IMR-90 (cell line): Measurements from ENCODE around the gene MAGI2. TPM values are rescaled to one million over a fixed set of nuclear protein-coding genes. Genes with fewer than 3 reads are reported as not detected.

Experiments
- ATAC-seq: fragments of 200-7000 bp; cut with Tn5 transposase; 2 replicates; pipeline ENCODE4 v1.9.1; 2020; ENCODE audit warnings: low read depth, mild to moderate bottlenecking, moderate library complexity
- BruUV-seq: library from RNA; stranded (reverse); fragments of 400-500 nt; replicated peaks from 2 replicates; lab custom pipeline; 2021; lab: Mats Ljungman, UMichigan
- CTCF ChIA-PET: fragments of 300-600 bp; formaldehyde crosslinking; extraction: SDS; loops from one replicate; lab custom pipeline; 2021; ENCODE audit warnings: antibody characterized with exemption; lab: Yijun Ruan, JAX
- POLR2A ChIA-PET: fragments of 300-600 bp; sonication (Branson Sonifier 250); formaldehyde crosslinking; loops from one replicate; lab custom pipeline; 2022; ENCODE audit warnings: antibody characterized with exemption; ENCODE audit not compliant: unreplicated experiment; lab: Charles Lee
- DNase-seq: peaks from one replicate; pipeline ENCODE4 v3.0.0; 2013
- H2AFZ ChIP-seq: replicated peaks from 2 replicates; pipeline ENCODE3; 2013; ENCODE audit warnings: low read length, mild to moderate bottlenecking; ENCODE audit not compliant: poor library complexity
- H2AK5ac ChIP-seq: 2 replicates; pipeline ENCODE4 v1.6.1; 2013; ENCODE audit warnings: low read depth, low read length, inconsistent platforms
- H2AK9ac ChIP-seq: replicated peaks from 2 replicates; pipeline ENCODE3; 2013; ENCODE audit warnings: mild to moderate bottlenecking, low read depth, low read length, moderate library complexity; ENCODE audit not compliant: poor library complexity
- H2BK120ac ChIP-seq: 2 replicates; pipeline ENCODE4 v1.6.1; 2013; ENCODE audit warnings: low read depth, low read length, inconsistent platforms
- H2BK15ac ChIP-seq: 3 replicates; pipeline ENCODE4 v1.6.1; 2013; ENCODE audit warnings: low read depth, low read length, inconsistent platforms
- H2BK20ac ChIP-seq: 2 replicates; pipeline ENCODE4 v1.6.1; 2013; ENCODE audit warnings: low read depth, mild to moderate bottlenecking, inconsistent platforms, low read length, moderate library complexity
- H2BK5ac ChIP-seq: 2 replicates; pipeline ENCODE4 v1.6.1; 2013; ENCODE audit warnings: mild to moderate bottlenecking, low read depth, low read length, inconsistent platforms; ENCODE audit not compliant: poor library complexity, severe bottlenecking
- H3K14ac ChIP-seq: replicated peaks from 2 replicates; pipeline ENCODE4 v1.6.1; 2013; ENCODE audit warnings: low read depth, low read length, inconsistent platforms
- H3K18ac ChIP-seq: 2 replicates; pipeline ENCODE4 v1.6.1; 2013; ENCODE audit warnings: low read depth, low read length, control low read depth
- H3K23ac ChIP-seq: 2 replicates; pipeline ENCODE4 v1.6.1; 2013; ENCODE audit warnings: low read depth, low read length, inconsistent platforms
- H3K27ac ChIP-seq: 2 replicates; pipeline ENCODE4 v1.5.1; 2013; ENCODE audit warnings: mild to moderate bottlenecking, control low read depth, low read length; ENCODE audit not compliant: insufficient read depth
- H3K27me3 ChIP-seq: 2 replicates; pipeline ENCODE4 v1.6.1; 2013; ENCODE audit warnings: low read length; ENCODE audit not compliant: control insufficient read depth, insufficient read depth
- H3K36me3 ChIP-seq: 2 replicates; pipeline ENCODE4 v1.6.1; 2013; ENCODE audit warnings: low read length, mixed read lengths; ENCODE audit not compliant: control insufficient read depth, insufficient read depth
- H3K4ac ChIP-seq: 2 replicates; pipeline ENCODE4 v1.6.1; 2013; ENCODE audit warnings: low read depth, low read length, inconsistent platforms
- H3K4me1 ChIP-seq: 2 replicates; pipeline ENCODE4 v1.6.1; 2013; ENCODE audit warnings: low read length, mixed read lengths; ENCODE audit not compliant: control insufficient read depth, insufficient read depth
- H3K4me2 ChIP-seq: 2 replicates; pipeline ENCODE4 v1.6.1; 2013; ENCODE audit warnings: low read depth, mild to moderate bottlenecking, control low read depth, low read length, moderate library complexity
- H3K4me3 ChIP-seq: 2 replicates; pipeline ENCODE4 v1.5.1; 2013; ENCODE audit warnings: low read depth, mild to moderate bottlenecking, control low read depth, low read length, moderate library complexity; ENCODE audit not compliant: insufficient read depth
- H3K56ac ChIP-seq: 2 replicates; pipeline ENCODE4 v1.6.1; 2013; ENCODE audit warnings: low read length, inconsistent platforms; ENCODE audit not compliant: insufficient read depth; ENCODE audit errors: extremely low read depth
- H3K79me1 ChIP-seq, 2 experiments: 2 replicates each; pipeline ENCODE4 v1.6.1; 2013; ENCODE audit warnings: low read length in 2 of 2, inconsistent platforms in 1 of 2, low read depth in 1 of 2
- H3K9ac ChIP-seq: 2 replicates; pipeline ENCODE4 v1.6.1; 2013; ENCODE audit warnings: low read depth, low read length, control low read depth
- H3K9me1 ChIP-seq: 2 replicates; pipeline ENCODE4 v1.6.1; 2013; ENCODE audit warnings: low read length, inconsistent platforms; ENCODE audit not compliant: insufficient read depth
- H3K9me3 ChIP-seq: 2 replicates; pipeline ENCODE4 v1.6.1; 2013; ENCODE audit warnings: low read length; ENCODE audit not compliant: control insufficient read depth, insufficient read depth
- H4K20me1 ChIP-seq: 2 replicates; pipeline ENCODE4 v1.6.1; 2013; ENCODE audit warnings: low read length, inconsistent platforms; ENCODE audit not compliant: insufficient read depth
- H4K5ac ChIP-seq: 2 replicates; pipeline ENCODE4 v1.6.1; 2013; ENCODE audit warnings: mild to moderate bottlenecking, low read depth, low read length, control low read depth
- H4K8ac ChIP-seq, 2 experiments: 2 replicates each; pipeline ENCODE4 v1.6.1; 2013; ENCODE audit warnings: low read depth in 2 of 2, low read length in 2 of 2, control low read depth in 1 of 2, inconsistent platforms in 1 of 2
- H4K91ac ChIP-seq: 2 replicates; pipeline ENCODE4 v1.6.1; 2013; ENCODE audit warnings: low read depth, low read length, inconsistent platforms; ENCODE audit not compliant: insufficient read depth
- MAFK ChIP-seq: IDR thresholded peaks from 2 replicates; pipeline ENCODE4 v1.6.1; 2012; ENCODE audit warnings: low read depth, low read length, improper control_type of control experiment
- MXI1 ChIP-seq: IDR thresholded peaks from 2 replicates; pipeline ENCODE4 v1.6.1; 2012; ENCODE audit warnings: low read depth, mild to moderate bottlenecking, low read length, moderate library complexity, borderline replicate concordance
- NFE2L2 ChIP-seq: fragments of 150-350 bp; IDR thresholded peaks from 2 replicates; pipeline ENCODE4 v1.6.1; 2016; ENCODE audit warnings: low read depth, mild to moderate bottlenecking, low read length
- POLR2A ChIP-seq: IDR thresholded peaks from 2 replicates; pipeline ENCODE4 v1.6.1; 2012; ENCODE audit warnings: mild to moderate bottlenecking, low read depth, low read length
- RAD21 ChIP-seq: IDR thresholded peaks from 2 replicates; pipeline ENCODE4 v1.6.1; 2012; ENCODE audit warnings: low read length, improper control_type of control experiment
- WGBS, 2 experiments: methylation state at CpG; one replicate each; pipeline versions ENCODE4 v1.1.5 to v1.1.7; 2013; ENCODE audit warnings: missing lambda C conversion rate in 2 of 2; ENCODE audit not compliant: insufficient read length in 1 of 2; ENCODE audit errors: extremely low coverage in 2 of 2; 5-methylcytosine and 5-hydroxymethylcytosine counted together
- dilution Hi-C: fragments of 300-500 bp; cut with HindIII; formaldehyde crosslinking; loops from one replicate; pipeline ENCODE4 v1.14.3; 2018; ENCODE audit warnings: low sequenced_read_pairs; ENCODE audit not compliant: unreplicated experiment
- in situ Hi-C: fragments of 300-500 bp; cut with MboI; formaldehyde crosslinking; loops from 3 replicates; pipeline ENCODE4 v1.14.3; 2019; ENCODE audit warnings: low sequenced_read_pairs, inconsistent platforms, mixed read lengths
- intact Hi-C: fragments of 100-400 bp; cut with micrococcal nuclease; formaldehyde crosslinking; loops from 2 replicates; pipeline ENCODE4 v1.10.0; 2022
- polyA plus RNA-seq, 3 experiments: library from polyadenylated mRNA; depleted of rRNA; stranded (reverse); fragments of >200 nt; gene quantifications; 2 replicates each; pipeline ENCODE4 v1.2.3, GENCODE V29; 2012; ENCODE audit warnings: low replicate concordance in 1 of 3
- total RNA-seq: library from RNA; depleted of rRNA; stranded (reverse); fragments of >200 nt; gene quantifications from 2 replicates; pipeline ENCODE4 v1.2.3, GENCODE V29; 2012
- TF ChIP-seq, protein P1 (sequence below): fragments of 150-350 bp; IDR thresholded peaks from 2 replicates; pipeline ENCODE4 v1.6.1; 2017; ENCODE audit warnings: mild to moderate bottlenecking, antibody characterized with exemption, low read length, low read depth

Gene MAGI2
- total and polyA plus RNA-seq, 2 of the 4 experiments (the other 2 are of a cell fraction), result 2.5 to 17.9 TPM

DNA sequence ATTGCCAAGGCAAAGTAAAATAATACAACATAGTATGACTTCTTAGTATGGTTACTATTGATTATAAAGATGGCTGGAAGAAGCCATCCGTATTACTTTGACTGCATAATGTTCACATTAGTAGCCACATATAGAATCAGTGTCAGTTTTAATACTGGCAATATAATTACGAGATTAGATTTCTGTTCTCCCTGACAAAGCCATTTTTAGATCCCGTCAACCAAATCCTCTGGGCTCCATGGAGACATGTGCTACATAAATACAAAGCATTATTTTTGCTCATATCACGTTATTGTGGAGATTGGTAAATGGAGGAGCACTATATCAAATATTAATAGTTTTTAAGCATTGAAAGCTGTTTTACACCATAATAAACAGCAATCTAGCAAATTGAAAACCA is 124.0 kb downstream of the MAGI2 start:
- Histone ChIP-seq H3K27me3 (no peaks in the 10 kb centered on the region), H4K5ac (no peak overlapping the region), H4K20me1 (no peaks in the 10 kb centered on the region), H3K4me2 (no peak overlapping the region), H2BK120ac (no peak overlapping the region), H3K4me1 (no peaks in the 10 kb centered on the region), H2AFZ (no peak overlapping the region), H3K27ac (no peak overlapping the region), H2BK5ac (no peak overlapping the region), H2AK9ac (no peak overlapping the region), H2AK5ac (no peak overlapping the region), H3K18ac (no peak overlapping the region), H3K4ac (no peak overlapping the region), H2BK15ac (no peak overlapping the region), H3K4me3 (no peak overlapping the region), H3K9me3 (no peaks in the 10 kb centered on the region), H3K9ac (no peak overlapping the region), H4K8ac (no peak overlapping the region), H3K23ac (no peak overlapping the region), H3K56ac (no peak overlapping the region), H2BK20ac (no peak overlapping the region), H3K79me1 (peaks cover 10 to 11% of the 10 kb centered on the region in 2 experiments), H3K14ac (no peak overlapping the region), H3K36me3 (no peaks in the 10 kb centered on the region), H4K91ac (no peak overlapping the region), H3K9me1 (no peaks in the 10 kb centered on the region)
- TF ChIP-seq, protein P1, sequence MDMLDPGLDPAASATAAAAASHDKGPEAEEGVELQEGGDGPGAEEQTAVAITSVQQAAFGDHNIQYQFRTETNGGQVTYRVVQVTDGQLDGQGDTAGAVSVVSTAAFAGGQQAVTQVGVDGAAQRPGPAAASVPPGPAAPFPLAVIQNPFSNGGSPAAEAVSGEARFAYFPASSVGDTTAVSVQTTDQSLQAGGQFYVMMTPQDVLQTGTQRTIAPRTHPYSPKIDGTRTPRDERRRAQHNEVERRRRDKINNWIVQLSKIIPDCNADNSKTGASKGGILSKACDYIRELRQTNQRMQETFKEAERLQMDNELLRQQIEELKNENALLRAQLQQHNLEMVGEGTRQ, result no peak
- no peak for TF ChIP-seq POLR2A
- TF ChIP-seq MXI1, result no peak
- TF ChIP-seq NFE2L2, result no peak
- no peak for TF ChIP-seq MAFK
- TF ChIP-seq RAD21, result no peak
- intact Hi-C loops (no loop called here), dilution Hi-C loops (no loop called here), in situ Hi-C loops (no loop called here)
- POLR2A ChIA-PET, result no interaction called here
- ATAC-seq (no peak), DNase-seq (no peak)
- CTCF ChIA-PET, result no interaction called here
- no TSS peak for BruUV-seq
- WGBS, 2 experiments, result no CpG with 5 or more reads among the region's 4 CpGs
